Mesendoderm (in vitro differentiated cells): Measurements from ENCODE around the gene PHF10.
A peak's percentile ranks its signal among the peaks of the same experiment; 100 is the strongest.

Experiments used
- DNase-seq: peaks from one replicate; pipeline ENCODE4 v3.0.0; 2013
- H2AK5ac ChIP-seq: 2 replicates; pipeline ENCODE4 v1.6.1; 2013; ENCODE audit warnings: low read length, inconsistent platforms
- H2BK120ac ChIP-seq: 2 replicates; pipeline ENCODE4 v1.6.1; 2013; ENCODE audit warnings: low read depth, mild to moderate bottlenecking, low read length, moderate library complexity, mixed read lengths
- H2BK15ac ChIP-seq: replicated peaks from 2 replicates; pipeline ENCODE4 v1.6.1; 2013; ENCODE audit warnings: low read depth, mild to moderate bottlenecking, moderate library complexity
- H2BK5ac ChIP-seq: 2 replicates; pipeline ENCODE4 v1.6.1; 2013; ENCODE audit warnings: low read length, inconsistent platforms
- H3K18ac ChIP-seq: 2 replicates; pipeline ENCODE4 v1.6.1; 2013; ENCODE audit warnings: mild to moderate bottlenecking, low read length, mixed read lengths
- H3K23ac ChIP-seq: one replicate; pipeline ENCODE4 v1.6.1; 2013; ENCODE audit warnings: low read length
- H3K27ac ChIP-seq: 2 replicates; pipeline ENCODE4 v1.5.1; 2013; ENCODE audit warnings: low read depth, mild to moderate bottlenecking, inconsistent platforms, low read length, moderate library complexity
- H3K27me3 ChIP-seq: 2 replicates; pipeline ENCODE4 v1.6.1; 2013; ENCODE audit warnings: low read length, control low read depth, mild to moderate bottlenecking, inconsistent platforms; ENCODE audit not compliant: insufficient read depth, poor library complexity
- H3K36me3 ChIP-seq: 2 replicates; pipeline ENCODE4 v1.6.1; 2013; ENCODE audit warnings: low read length, inconsistent platforms; ENCODE audit not compliant: control insufficient read depth, insufficient read depth
- H3K4ac ChIP-seq: one replicate; pipeline ENCODE4 v1.6.1; 2013; ENCODE audit warnings: low read depth, mild to moderate bottlenecking, low read length, moderate library complexity
- H3K4me1 ChIP-seq: 2 replicates; pipeline ENCODE4 v1.6.1; 2013; ENCODE audit warnings: low read depth, low read length, inconsistent platforms; ENCODE audit not compliant: control insufficient read depth
- H3K4me2 ChIP-seq: 2 replicates; pipeline ENCODE4 v1.6.1; 2013; ENCODE audit warnings: low read length
- H3K4me3 ChIP-seq: 2 replicates; pipeline ENCODE4 v1.5.1; 2013; ENCODE audit warnings: mild to moderate bottlenecking, low read length
- H3K56ac ChIP-seq: one replicate; pipeline ENCODE4 v1.6.1; 2013; ENCODE audit warnings: low read length
- H3K79me1 ChIP-seq: 2 replicates; pipeline ENCODE4 v1.6.1; 2013; ENCODE audit warnings: low read length, inconsistent platforms
- H3K79me2 ChIP-seq: 2 replicates; pipeline ENCODE4 v1.6.1; 2013; ENCODE audit warnings: mild to moderate bottlenecking, low read length; ENCODE audit not compliant: control insufficient read depth, insufficient read depth
- H3K9ac ChIP-seq: 2 replicates; pipeline ENCODE4 v1.6.1; 2013; ENCODE audit warnings: low read length, inconsistent platforms
- H4K5ac ChIP-seq: one replicate; pipeline ENCODE4 v1.6.1; 2013; ENCODE audit warnings: low read length
- H4K8ac ChIP-seq: one replicate; pipeline ENCODE4 v1.6.1; 2013; ENCODE audit warnings: low read depth, mild to moderate bottlenecking, control low read depth, low read length, moderate library complexity
- WGBS: extraction: QIAGEN DNeasy Blood & Tissue Kit; methylation state at CpG from one replicate; pipeline ENCODE4 v1.1.7; 2013; ENCODE audit warnings: low lambda C conversion rate, missing lambda C conversion rate; ENCODE audit not compliant: insufficient coverage; ENCODE audit errors: extremely low coverage; 5-methylcytosine and 5-hydroxymethylcytosine counted together

PHF10 gene

GRCh38 chr6:169669147-169669546, 55.2 kb downstream of the PHF10 start:
- peaks cover 3% of the 10 kb centered on the region for H3K79me1 ChIP-seq
- H3K79me2 ChIP-seq = no peaks in the 10 kb centered on the region
- H3K4me3 ChIP-seq = no peak overlapping the region
- H2BK15ac ChIP-seq = no peak overlapping the region
- H2BK5ac ChIP-seq = no peak overlapping the region
- no peak overlapping the region for H2AK5ac ChIP-seq
- no peak overlapping the region for H3K4me2 ChIP-seq
- no peak overlapping the region for H3K4ac ChIP-seq
- no CpG with 5 or more reads among the region's 6 CpGs for WGBS
- no peak overlapping the region for H4K5ac ChIP-seq
- DNase-seq = no peak
- no peak overlapping the region for H3K27ac ChIP-seq
- no peak overlapping the region for H3K9ac ChIP-seq
- peaks cover 2% of the 10 kb centered on the region for H3K4me1 ChIP-seq
- H4K8ac ChIP-seq = no peak overlapping the region
- no peak overlapping the region for H3K56ac ChIP-seq
- no peak overlapping the region for H2BK120ac ChIP-seq
- no peaks in the 10 kb centered on the region for H3K27me3 ChIP-seq
- H3K36me3 ChIP-seq = peaks cover 3% of the 10 kb centered on the region
- no peak overlapping the region for H3K18ac ChIP-seq
- H3K23ac ChIP-seq = no peak overlapping the region

DNA sequence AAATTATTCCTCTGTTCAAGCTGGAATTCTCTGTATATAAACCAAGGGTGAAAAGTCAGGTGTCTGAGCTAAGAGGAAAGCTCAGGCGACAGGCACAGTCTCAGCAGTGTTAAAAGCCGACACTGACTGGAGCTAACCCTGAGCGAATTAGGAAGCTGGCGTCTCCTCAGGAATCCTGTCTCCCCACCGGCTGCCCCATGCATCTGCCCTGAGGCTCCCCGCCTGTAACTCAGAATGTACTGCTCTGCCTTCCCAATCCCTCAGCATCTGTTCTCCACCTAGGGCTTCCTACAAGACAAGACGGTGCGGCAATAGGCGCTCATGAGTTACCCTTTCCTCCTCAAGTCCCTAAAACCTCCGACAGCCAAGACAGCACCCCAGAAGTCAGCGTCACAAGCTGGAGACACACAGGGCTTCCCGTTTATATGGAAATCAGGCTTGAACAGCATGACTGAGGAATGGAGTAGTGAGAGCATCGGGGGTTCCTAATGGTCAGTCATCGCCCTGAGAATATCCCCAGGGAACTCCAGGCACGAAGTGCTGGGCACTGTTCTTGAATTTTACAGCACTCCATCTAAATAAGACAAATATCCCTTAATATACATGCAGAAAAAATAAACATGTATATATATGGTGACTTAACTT, 56.0 kb downstream of the PHF10 start:
- no peak overlapping the region for H4K5ac ChIP-seq
- H3K79me1 ChIP-seq = peaks cover 3% of the 10 kb centered on the region
- no peak overlapping the region for H4K8ac ChIP-seq
- no peak overlapping the region for H3K23ac ChIP-seq
- no peak overlapping the region for H3K9ac ChIP-seq
- peaks cover 2% of the 10 kb centered on the region for H3K4me1 ChIP-seq
- WGBS = no CpG with 5 or more reads among the region's 15 CpGs
- peak; percentile 52 for DNase-seq
- H3K4me3 ChIP-seq = no peak overlapping the region
- no peak overlapping the region for H3K4me2 ChIP-seq
- no peak overlapping the region for H2BK15ac ChIP-seq
- no peak overlapping the region for H3K18ac ChIP-seq
- no peaks in the 10 kb centered on the region for H3K27me3 ChIP-seq
- no peak overlapping the region for H2BK5ac ChIP-seq
- H3K27ac ChIP-seq = no peak overlapping the region
- H3K79me2 ChIP-seq = no peaks in the 10 kb centered on the region
- no peak overlapping the region for H2BK120ac ChIP-seq
- H3K36me3 ChIP-seq = peaks cover 8% of the 10 kb centered on the region
- no peak overlapping the region for H2AK5ac ChIP-seq
- no peak overlapping the region for H3K56ac ChIP-seq
- H3K4ac ChIP-seq = no peak overlapping the region

DNA sequence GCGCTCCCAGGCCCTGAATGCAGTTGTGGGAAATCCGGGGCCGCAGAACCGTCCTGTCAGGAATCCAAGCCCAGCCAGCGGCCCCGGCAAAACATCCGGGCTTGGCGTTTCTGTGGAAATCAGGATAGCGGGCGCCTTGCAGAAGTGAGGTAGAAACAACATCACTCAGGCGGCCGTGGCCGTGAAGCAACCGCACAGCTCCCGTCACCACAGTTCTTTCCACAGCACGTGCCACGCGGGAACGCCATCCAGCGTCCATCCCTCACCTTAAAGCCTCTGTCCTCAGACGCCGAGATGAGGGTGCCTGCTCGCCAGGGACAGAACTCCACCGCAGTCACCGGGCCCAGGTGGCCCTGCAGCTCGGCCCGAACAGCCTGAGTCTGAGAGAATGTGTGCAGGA, 56.6 kb downstream of the PHF10 start:
- H3K36me3 ChIP-seq = peaks cover 8% of the 10 kb centered on the region

GRCh38 chr6:169666441-169666840, 57.9 kb downstream of the PHF10 start:
- H2BK120ac ChIP-seq = no peak overlapping the region
- no peak overlapping the region for H4K8ac ChIP-seq
- no peak overlapping the region for H2BK15ac ChIP-seq
- WGBS = no CpG with 5 or more reads among the region's 18 CpGs
- no peak overlapping the region for H2AK5ac ChIP-seq
- no peak for DNase-seq
- no peak overlapping the region for H3K56ac ChIP-seq
- H3K4ac ChIP-seq = no peak overlapping the region
- no peak overlapping the region for H3K27ac ChIP-seq
- no peak overlapping the region for H3K18ac ChIP-seq
- no peak overlapping the region for H2BK5ac ChIP-seq
- no peak overlapping the region for H3K4me3 ChIP-seq
- H3K36me3 ChIP-seq = peaks cover 8% of the 10 kb centered on the region
- peaks cover 2% of the 10 kb centered on the region for H3K4me1 ChIP-seq
- no peak overlapping the region for H3K4me2 ChIP-seq
- no peak overlapping the region for H4K5ac ChIP-seq
- H3K79me1 ChIP-seq = peaks cover 3% of the 10 kb centered on the region
- no peak overlapping the region for H3K9ac ChIP-seq
- no peak overlapping the region for H3K23ac ChIP-seq
- no peaks in the 10 kb centered on the region for H3K27me3 ChIP-seq
- no peaks in the 10 kb centered on the region for H3K79me2 ChIP-seq

More for the DNA sequence above, 56.6 kb downstream of the PHF10 start:
- Histone ChIP-seq H3K79me2 (no peaks in the 10 kb centered on the region), H4K8ac (no peak overlapping the region), H2BK120ac (no peak overlapping the region), H3K4ac (no peak overlapping the region), H3K79me1 (peaks cover 3% of the 10 kb centered on the region), H4K5ac (no peak overlapping the region), H3K27me3 (no peaks in the 10 kb centered on the region), H2BK15ac (no peak overlapping the region), H3K27ac (no peak overlapping the region), H3K4me2 (no peak overlapping the region), H3K4me3 (no peak overlapping the region), H3K56ac (no peak overlapping the region), H3K9ac (no peak overlapping the region), H2AK5ac (no peak overlapping the region), H2BK5ac (no peak overlapping the region), H3K4me1 (peaks cover 2% of the 10 kb centered on the region), H3K23ac (no peak overlapping the region), H3K18ac (no peak overlapping the region)
- DNase-seq = no peak
- WGBS = no CpG with 5 or more reads among the region's 27 CpGs

GRCh38 chr6:169665289-169665688, 59.0 kb downstream of the PHF10 start:
- Histone ChIP-seq H3K27me3 (no peaks in the 10 kb centered on the region), H2AK5ac (no peak overlapping the region), H3K4me3 (no peak overlapping the region), H3K4me2 (no peak overlapping the region), H2BK5ac (no peak overlapping the region), H3K23ac (no peak overlapping the region), H3K9ac (no peak overlapping the region), H4K8ac (no peak overlapping the region), H3K18ac (no peak overlapping the region), H4K5ac (no peak overlapping the region), H2BK15ac (no peak overlapping the region), H3K56ac (no peak overlapping the region), H3K27ac (no peak overlapping the region), H3K79me2 (no peaks in the 10 kb centered on the region), H3K79me1 (peaks cover 3% of the 10 kb centered on the region), H3K36me3 (peaks cover 8% of the 10 kb centered on the region), H2BK120ac (no peak overlapping the region), H3K4ac (no peak overlapping the region), H3K4me1 (peaks cover 2% of the 10 kb centered on the region)
- no peak for DNase-seq
- WGBS = 100% methylated on average over 1 of the region's 9 CpGs

DNA sequence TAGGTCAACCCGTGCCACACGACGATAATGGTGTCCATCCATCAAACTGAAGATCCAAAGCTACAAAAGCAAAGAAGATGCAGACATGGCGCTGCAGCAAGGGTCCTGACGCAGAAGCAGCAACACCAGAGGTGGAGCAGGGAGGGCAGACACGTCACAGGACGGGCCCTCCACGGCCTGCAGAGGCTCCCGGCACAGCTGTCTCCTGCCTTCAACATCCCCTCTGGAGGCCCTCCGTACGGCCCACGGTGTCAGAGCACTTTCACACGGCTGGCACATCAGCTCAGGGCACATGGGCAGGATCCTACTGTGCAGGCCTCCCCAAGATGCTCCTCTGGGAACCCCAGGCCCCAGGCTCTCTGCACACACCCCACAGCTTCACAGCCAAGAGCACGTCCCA, 60.1 kb downstream of the PHF10 start:
- Histone ChIP-seq H2BK5ac (no peak overlapping the region), H3K23ac (no peak overlapping the region), H3K4me2 (no peak overlapping the region), H3K79me2 (no peaks in the 10 kb centered on the region), H3K4me1 (peaks cover 2% of the 10 kb centered on the region), H4K8ac (no peak overlapping the region), H3K9ac (no peak overlapping the region), H2AK5ac (no peak overlapping the region), H2BK120ac (no peak overlapping the region), H3K79me1 (peaks cover 3% of the 10 kb centered on the region), H2BK15ac (no peak overlapping the region), H3K27me3 (no peaks in the 10 kb centered on the region), H3K27ac (no peak overlapping the region), H3K18ac (no peak overlapping the region), H3K36me3 (peaks cover 8% of the 10 kb centered on the region), H3K56ac (no peak overlapping the region), H4K5ac (no peak overlapping the region), H3K4ac (no peak overlapping the region), H3K4me3 (no peak overlapping the region)
- DNase-seq = no peak
- WGBS = no CpG with 5 or more reads among the region's 14 CpGs
